DMS114 treated with DMSO at 0.1 percent for 48 hours (cell line): Measurements from ENCODE around the gene TFPT.

ENCODE experiments used
- DNase-seq: peaks from one replicate; lab custom pipeline; 2025; ENCODE audit not compliant: unreplicated experiment; lab: John Stamatoyannopoulos, UW

TFPT gene

GRCh38 chr19:54081032-54081431 lies 34.4 kb downstream of the TFPT start, which contains the start of gene TARM1:
TSS of gene TARM1 (minus strand) at chr19:54081365. CDS start at chr19:54081340, 25 bp downstream.
- DNase-seq, result no peak

GRCh38 chr19:54077334-54077733 lies 38.1 kb downstream of the TFPT start:
- no peak for DNase-seq

DNA sequence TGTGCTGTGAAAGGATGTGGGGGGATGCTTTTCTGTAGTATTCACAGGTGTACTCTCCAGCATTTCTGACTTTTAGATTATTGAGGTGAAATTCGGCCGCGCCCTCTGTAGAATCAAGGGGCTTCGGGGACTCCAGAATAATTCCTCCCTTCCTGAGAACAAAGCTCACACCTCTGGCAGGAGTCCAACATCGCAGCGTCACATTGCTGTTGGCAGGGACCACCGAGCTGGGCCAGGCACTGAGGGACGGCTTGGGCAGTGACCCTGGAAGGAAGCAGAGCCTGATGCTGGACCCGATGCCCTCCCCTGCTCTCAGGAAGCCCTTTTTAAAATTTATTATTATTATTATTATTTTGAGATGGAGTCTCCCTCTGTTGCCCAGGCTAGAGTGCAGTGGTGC lies 40.6 kb downstream of the TFPT start:
- no peak for DNase-seq

DNA sequence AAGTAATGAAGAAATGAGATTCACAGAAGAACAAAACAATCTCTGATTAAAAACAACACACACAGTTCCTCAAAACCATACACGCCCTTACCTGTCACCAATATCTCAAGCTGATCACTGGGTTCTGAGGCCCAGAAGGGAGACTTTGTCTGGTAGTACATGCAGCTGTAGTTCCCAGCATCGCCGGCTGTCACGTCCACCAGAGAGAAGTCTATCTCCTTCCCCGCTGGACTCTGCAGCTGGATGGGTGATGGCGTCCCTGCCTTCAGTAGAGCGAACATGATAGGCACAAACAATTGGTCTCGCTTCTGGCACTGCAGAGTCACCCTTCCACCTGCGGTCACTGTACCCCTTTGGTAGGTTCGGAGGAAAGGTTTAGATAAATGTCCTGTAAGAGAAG lies 41.6 kb downstream of the TFPT start:
- no peak for DNase-seq

DNA sequence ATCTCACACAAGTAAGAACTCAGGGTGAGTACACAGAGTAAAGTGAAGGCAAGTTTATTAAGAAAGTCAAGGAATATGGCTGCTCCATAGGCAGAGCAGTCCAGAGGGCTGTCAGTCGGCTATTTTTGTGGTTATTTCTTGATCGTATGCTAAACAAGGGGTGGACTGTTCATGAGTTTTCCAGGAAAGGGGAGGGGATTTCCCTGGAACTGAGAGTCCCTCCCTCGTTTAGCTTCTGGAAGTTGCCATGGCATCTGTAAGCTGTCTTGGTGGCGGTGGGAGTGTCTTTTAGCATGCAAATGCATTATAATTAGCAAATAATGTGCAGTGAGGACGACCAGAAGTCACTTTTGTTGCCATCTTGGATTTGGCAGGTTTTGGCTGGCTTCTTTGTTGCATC lies 46.0 kb downstream of the TFPT start:
- no peak for DNase-seq

DNA sequence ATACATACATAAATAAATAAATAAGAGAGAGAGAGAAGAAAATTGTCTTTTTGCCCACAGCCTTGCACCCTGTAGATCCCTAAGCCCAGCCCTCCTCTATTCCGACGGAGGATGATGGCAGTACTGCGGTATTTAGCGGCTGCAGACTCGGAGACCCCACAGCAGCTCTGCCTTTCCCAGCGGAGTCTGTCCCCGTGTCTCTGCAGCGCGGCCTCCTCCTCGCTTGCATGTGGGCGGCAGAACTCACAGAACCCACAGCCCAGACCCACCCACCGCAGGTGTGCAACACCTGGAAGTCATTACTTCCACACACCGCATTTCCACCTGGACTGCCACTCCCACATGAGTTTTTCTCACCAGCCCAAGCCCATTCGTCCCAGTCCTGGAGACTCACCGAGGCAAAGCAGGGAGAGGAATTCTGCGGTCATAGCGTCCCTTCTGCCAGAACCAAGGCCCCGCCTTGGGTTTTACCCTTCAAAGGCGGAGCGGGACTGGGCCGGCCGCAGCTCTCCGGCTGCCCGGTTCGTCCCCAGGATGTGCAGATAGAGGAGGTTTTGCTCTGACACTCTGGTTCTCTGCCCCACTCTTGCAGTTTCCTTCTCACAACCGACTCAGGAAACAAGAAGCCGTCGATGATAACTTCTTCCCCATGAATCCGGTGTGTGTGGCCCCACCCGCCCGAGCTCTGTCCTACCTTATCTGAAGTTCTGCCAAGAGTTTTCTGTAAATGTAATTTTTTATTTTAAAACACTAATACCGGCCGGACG lies 51.9 kb downstream of the TFPT start, which contains the start of gene VSTM1:
VSTM1 (minus strand) TSS at position 548 of the 767 bp plus-strand sequence; CDS start at position 428, 120 bp downstream.
- DNase-seq, result no peak

GRCh38 chr19:54062643-54063042 lies 52.8 kb downstream of the TFPT start:
- no peak for DNase-seq
